Skeletal muscle satellite cell (primary cell): ENCODE data around the gene DIPK1A.
"Not testable (repeated sequence)": the region's sequence is repeated elsewhere in the genome, so short reads cannot be mapped to it uniquely, and the experiment has no call there.

Experiments
- H3K27me3 ChIP-seq: 2 replicates; pipeline ENCODE4 v1.7.0; 2013; ENCODE audit warnings: low read length; ENCODE audit not compliant: control insufficient read depth, insufficient read depth
- H3K36me3 ChIP-seq: 2 replicates; pipeline ENCODE4 v1.7.0; 2013; ENCODE audit warnings: mild to moderate bottlenecking, control low read depth, low read length; ENCODE audit not compliant: insufficient read depth
- H3K4me1 ChIP-seq: 2 replicates; pipeline ENCODE4 v1.7.0; 2013; ENCODE audit warnings: low read length; ENCODE audit not compliant: control insufficient read depth, insufficient read depth
- H3K4me2 ChIP-seq: 2 replicates; pipeline ENCODE4 v1.7.0; 2013; ENCODE audit warnings: mild to moderate bottlenecking, low read length
- H3K4me3 ChIP-seq: 2 replicates; pipeline ENCODE4 v1.7.0; 2013; ENCODE audit warnings: low read length
- H3K9ac ChIP-seq: 2 replicates; pipeline ENCODE4 v1.7.0; 2013; ENCODE audit warnings: mild to moderate bottlenecking, low read depth, low read length, moderate library complexity
- H3K9me3 ChIP-seq: replicated peaks from 2 replicates; pipeline ENCODE4 v1.7.0; 2013; ENCODE audit warnings: mild to moderate bottlenecking, control low read depth, low read length

The DIPK1A gene

GRCh38 chr1:92902406-92902744, 58.9 kb downstream of the DIPK1A start:
- Histone ChIP-seq H3K4me2 (no peak overlapping the region), H3K9me3 (no peaks in the 10 kb centered on the region), H3K4me1 (no peaks in the 10 kb centered on the region), H3K27me3 (no peaks in the 10 kb centered on the region), H3K36me3 (no peaks in the 10 kb centered on the region), H3K9ac (no peak overlapping the region), H3K4me3 (no peak overlapping the region)

DNA sequence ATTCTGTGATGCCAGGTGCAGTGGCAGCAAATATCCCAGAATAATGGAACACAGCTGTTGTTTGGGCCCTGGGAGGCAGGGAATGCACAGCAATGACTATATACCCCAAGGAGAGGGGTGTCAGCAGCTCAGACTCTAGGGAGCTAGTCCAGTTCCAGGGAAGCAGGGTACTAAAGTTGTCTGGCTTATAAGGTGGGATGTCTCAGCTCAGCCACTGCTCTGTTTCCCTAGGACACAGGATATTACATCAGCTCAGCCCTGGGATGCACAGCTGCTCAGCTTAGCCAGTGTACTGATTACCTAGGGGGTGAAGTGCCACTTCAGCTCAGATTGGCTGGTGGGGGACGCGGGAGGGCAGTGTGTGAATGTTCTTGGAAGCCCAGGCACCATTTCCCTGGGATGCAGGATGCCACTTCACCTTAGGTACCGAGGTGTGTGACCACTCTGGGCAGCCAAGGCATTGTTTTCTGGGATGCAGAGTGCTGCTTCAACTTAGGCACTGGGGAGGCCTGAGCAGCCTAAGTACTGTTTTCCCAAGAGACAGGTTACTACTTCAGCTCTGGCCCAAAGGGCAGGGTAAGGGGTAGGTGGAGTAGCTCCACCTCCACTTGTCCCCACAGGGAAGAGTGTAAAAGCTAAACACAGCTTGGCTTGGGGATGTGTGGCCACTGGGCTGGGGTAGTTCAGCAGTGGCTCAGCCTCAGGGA, 59.4 kb downstream of the DIPK1A start:
- Histone ChIP-seq H3K4me1 (no peaks in the 10 kb centered on the region), H3K9ac (no peak overlapping the region), H3K9me3 (no peaks in the 10 kb centered on the region), H3K36me3 (no peaks in the 10 kb centered on the region), H3K27me3 (no peaks in the 10 kb centered on the region), H3K4me3 (no peak overlapping the region), H3K4me2 (no peak overlapping the region)

- H3K9me3 ChIP-seq = no peaks in the 10 kb centered on the region
- no peaks in the 10 kb centered on the region for H3K27me3 ChIP-seq
- H3K9ac ChIP-seq = no peak overlapping the region
- H3K4me2 ChIP-seq = no peak overlapping the region
- no peaks in the 10 kb centered on the region for H3K4me1 ChIP-seq
- H3K36me3 ChIP-seq = no peaks in the 10 kb centered on the region
- H3K4me3 ChIP-seq = no peak overlapping the region
Observed at GRCh38 chr1:92901126-92901525, 60.1 kb downstream of the DIPK1A start.

- H3K4me3 ChIP-seq = no peak overlapping the region
- H3K9me3 ChIP-seq = no peaks in the 10 kb centered on the region
- no peaks in the 10 kb centered on the region for H3K27me3 ChIP-seq
- no peak overlapping the region for H3K9ac ChIP-seq
- no peaks in the 10 kb centered on the region for H3K4me1 ChIP-seq
- no peaks in the 10 kb centered on the region for H3K36me3 ChIP-seq
- no peak overlapping the region for H3K4me2 ChIP-seq
Observed at GRCh38 chr1:92900539-92900938, 60.7 kb downstream of the DIPK1A start.

DNA sequence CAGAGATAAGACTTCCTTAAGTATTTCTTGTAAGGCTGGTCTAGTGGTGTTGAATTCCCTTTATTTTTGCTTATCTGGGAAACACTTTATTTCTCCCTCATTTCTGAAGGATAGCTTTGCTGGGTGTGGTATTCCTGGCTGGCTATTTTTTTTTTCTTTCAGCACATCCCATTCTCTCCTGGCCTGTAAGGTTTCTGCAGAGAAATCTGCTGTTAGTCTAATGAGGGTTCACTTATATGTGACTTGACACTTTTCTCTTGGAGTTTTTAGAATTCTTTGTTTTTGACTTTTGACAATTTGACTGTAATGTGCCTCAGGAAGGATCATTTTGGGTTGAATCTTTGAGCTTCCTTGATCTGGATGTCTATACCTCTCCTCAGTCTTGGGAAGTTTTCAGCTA, 61.5 kb downstream of the DIPK1A start:
- H3K4me2 ChIP-seq = no peak overlapping the region
- no peaks in the 10 kb centered on the region for H3K9me3 ChIP-seq

GRCh38 chr1:92898053-92898452, 63.2 kb downstream of the DIPK1A start:
- H3K4me3 ChIP-seq, H3K4me1 ChIP-seq, H3K27me3 ChIP-seq, H3K4me2 ChIP-seq, H3K36me3 ChIP-seq, H3K9ac ChIP-seq, H3K9me3 ChIP-seq: not testable (repeated sequence)

More for the DNA sequence above, 61.5 kb downstream of the DIPK1A start:
- H3K27me3 ChIP-seq = no peaks in the 10 kb centered on the region
- no peak overlapping the region for H3K4me3 ChIP-seq
- no peaks in the 10 kb centered on the region for H3K36me3 ChIP-seq
- H3K4me1 ChIP-seq = no peaks in the 10 kb centered on the region
- H3K9ac ChIP-seq = no peak overlapping the region

- Histone ChIP-seq H3K9me3 (no peaks in the 10 kb centered on the region), H3K4me1 (no peaks in the 10 kb centered on the region), H3K4me2 (no peak overlapping the region), H3K9ac (no peak overlapping the region), H3K27me3 (no peaks in the 10 kb centered on the region), H3K4me3 (no peak overlapping the region), H3K36me3 (no peaks in the 10 kb centered on the region)
Observed at GRCh38 chr1:92887465-92887864, 73.8 kb downstream of the DIPK1A start.

DNA sequence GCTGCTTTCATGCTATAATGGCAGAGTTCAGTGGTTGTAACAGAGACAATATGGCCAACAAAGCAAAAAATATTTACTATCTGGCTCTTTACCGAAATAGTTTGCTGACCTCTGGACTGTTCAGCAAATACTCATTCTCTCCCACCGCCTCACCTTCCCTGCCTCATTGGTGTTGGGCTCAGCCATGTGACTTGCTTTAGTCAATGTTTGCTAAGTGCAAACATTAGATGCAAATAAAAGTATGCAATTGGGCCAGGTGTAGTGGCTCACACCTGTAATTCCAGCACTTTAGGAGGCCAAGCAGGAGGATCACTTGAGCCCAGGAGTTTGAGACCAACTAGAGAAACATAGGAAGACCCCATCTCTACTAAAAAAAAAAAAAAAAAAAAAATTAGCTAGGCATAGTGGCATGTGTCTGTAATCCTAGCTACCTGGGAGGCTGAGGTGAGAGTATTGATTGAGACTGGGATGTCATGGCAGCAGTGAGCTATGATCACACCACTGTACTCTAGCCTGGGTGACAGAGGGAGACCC, 74.3 kb downstream of the DIPK1A start:
- no peaks in the 10 kb centered on the region for H3K9me3 ChIP-seq
- H3K36me3 ChIP-seq = no peaks in the 10 kb centered on the region
- H3K4me1 ChIP-seq = no peaks in the 10 kb centered on the region
- H3K9ac ChIP-seq = no peak overlapping the region
- H3K27me3 ChIP-seq = no peaks in the 10 kb centered on the region
- H3K4me2 ChIP-seq = no peak overlapping the region
- H3K4me3 ChIP-seq = no peak overlapping the region

- Histone ChIP-seq H3K36me3 (no peaks in the 10 kb centered on the region), H3K27me3 (no peaks in the 10 kb centered on the region), H3K9ac (no peak overlapping the region), H3K4me2 (no peak overlapping the region), H3K4me3 (no peak overlapping the region), H3K4me1 (no peaks in the 10 kb centered on the region), H3K9me3 (no peaks in the 10 kb centered on the region)
Observed at GRCh38 chr1:92884195-92884594, 77.1 kb downstream of the DIPK1A start.

GRCh38 chr1:92883297-92883696, 78.0 kb downstream of the DIPK1A start:
- Histone ChIP-seq H3K4me2 (no peak overlapping the region), H3K4me3 (no peak overlapping the region), H3K36me3 (no peaks in the 10 kb centered on the region), H3K27me3 (no peaks in the 10 kb centered on the region), H3K4me1 (no peaks in the 10 kb centered on the region), H3K9me3 (no peaks in the 10 kb centered on the region), H3K9ac (no peak overlapping the region)

DNA sequence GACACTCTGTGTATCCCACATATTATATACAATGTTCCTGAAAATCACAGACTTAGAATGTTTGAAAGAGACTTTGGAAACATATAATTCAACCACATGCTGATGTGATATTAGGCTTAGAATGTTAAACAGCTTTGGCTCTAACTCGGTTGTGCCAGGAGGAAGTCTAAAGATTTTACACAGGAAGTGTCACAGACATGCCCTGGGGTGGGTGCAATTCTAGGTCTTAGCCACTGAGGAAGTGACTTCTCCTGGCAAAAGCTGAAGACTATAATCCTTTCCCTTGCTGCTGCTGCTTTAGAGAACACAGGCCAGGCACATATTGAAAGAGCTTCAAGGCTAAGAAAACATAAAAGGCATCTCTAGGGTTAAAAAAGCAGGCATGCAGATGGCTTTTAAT, 78.4 kb downstream of the DIPK1A start:
- no peak overlapping the region for H3K9ac ChIP-seq

DNA sequence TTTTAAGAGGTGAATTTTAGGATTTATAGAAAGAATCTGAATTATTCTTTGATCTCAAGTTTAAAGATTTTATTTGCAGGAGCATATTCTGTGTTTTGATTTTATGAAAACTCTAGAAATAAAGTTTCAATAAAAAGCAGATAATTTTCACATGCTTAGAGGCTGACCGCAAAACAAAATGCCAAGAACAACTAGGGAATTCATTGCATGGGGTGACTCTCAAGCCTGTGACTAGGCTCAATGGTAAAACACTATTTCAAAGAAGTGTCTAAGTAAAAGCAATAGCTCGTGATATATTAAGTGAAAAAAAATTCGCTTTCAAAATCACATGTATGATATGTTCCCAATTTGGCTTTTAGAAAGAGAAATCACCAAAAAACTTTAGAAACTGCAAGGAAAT, 79.9 kb downstream of the DIPK1A start:
- Histone ChIP-seq H3K9me3 (no peaks in the 10 kb centered on the region), H3K4me2 (no peak overlapping the region), H3K4me3 (no peak overlapping the region), H3K9ac (no peak overlapping the region), H3K36me3 (no peaks in the 10 kb centered on the region), H3K4me1 (no peaks in the 10 kb centered on the region), H3K27me3 (no peaks in the 10 kb centered on the region)

More for the DNA sequence above, 78.4 kb downstream of the DIPK1A start:
- no peak overlapping the region for H3K4me3 ChIP-seq
- no peaks in the 10 kb centered on the region for H3K27me3 ChIP-seq
- no peaks in the 10 kb centered on the region for H3K36me3 ChIP-seq
- no peak overlapping the region for H3K4me2 ChIP-seq
- no peaks in the 10 kb centered on the region for H3K9me3 ChIP-seq
- no peaks in the 10 kb centered on the region for H3K4me1 ChIP-seq
